HG03432 (cell line): ENCODE measurements around the gene CLEC2L.

ENCODE experiments used
- ATAC-seq: cut with Tn5 transposase; IDR thresholded peaks from one replicate; pipeline ENCODE4 v1.9.1; 2021; ENCODE audit warnings: mild to moderate bottlenecking, moderate library complexity; ENCODE audit not compliant: unreplicated experiment

Gene CLEC2L

DNA sequence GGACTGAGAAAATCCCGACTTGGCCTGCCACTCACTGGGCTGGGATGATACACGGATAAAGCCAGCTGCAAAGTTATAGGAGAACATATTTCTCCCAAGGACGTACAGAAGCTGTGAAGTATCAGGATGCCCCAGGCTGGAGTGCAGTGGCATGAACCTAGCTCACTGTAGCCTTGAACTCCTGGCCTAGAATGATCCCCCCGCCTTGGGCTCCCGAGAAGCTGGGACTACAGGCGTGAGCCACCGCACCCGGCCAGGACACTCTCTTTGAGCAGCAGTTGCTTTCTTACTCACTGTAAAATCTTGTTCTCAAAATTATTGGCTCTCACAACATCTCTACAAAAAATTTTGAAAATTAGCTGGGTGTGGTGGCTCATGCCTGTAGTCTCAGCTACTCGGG lies 50.4 kb downstream of the CLEC2L start:
- no peak for ATAC-seq

DNA sequence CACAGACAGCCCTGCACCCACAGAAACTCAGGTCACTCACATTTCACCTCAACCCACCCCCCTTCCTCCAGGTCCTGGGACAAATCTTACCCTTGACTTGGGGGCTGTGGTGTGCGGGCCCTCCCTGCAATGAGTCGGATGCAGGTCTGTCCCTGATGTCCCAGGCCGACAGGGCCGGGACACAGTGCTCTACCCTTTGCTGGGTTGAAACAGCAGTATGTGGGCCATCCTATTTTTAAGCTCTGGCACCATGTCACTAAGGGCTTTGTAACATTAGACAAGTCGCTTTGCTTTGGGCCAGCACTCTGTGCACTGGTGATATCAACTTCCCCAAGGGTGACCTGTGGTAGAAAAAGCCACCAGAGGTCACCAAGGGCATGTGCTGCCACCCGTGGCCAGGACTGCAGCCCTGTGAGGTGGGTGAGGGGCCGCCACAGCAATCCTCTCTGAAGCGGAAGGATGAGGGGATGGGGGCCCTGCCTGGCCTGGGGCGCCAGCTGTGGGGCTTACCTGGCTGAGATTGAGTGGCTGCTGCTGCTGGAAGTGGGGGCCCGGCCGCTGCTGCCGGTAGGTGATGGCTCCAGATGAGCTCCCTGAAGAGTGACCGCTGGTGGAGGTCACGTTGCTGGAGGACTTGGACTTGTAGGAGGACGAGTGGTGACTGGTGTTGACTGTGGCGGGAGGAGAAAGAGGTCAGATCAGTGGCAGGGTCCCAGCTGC lies 51.3 kb downstream of the CLEC2L start:
- ATAC-seq, result no peak

DNA sequence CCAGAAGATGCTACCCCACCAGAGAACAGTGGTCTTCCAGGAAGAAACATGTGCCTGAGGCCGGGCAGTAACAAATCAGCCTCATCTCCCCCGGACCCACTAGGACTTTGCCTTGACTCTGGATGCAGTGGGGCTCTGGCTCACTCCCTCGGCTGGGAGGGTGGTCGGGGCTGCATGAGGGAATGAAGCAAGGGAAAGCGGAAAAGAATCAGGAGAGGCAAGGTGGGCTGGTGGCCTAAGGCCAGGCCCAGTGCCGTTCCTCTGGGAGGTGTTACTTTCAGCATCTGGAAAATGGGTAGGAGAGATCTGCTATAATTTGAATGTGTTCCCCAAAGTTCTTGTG lies 51.8 kb downstream of the CLEC2L start:
- ATAC-seq, result no peak

DNA sequence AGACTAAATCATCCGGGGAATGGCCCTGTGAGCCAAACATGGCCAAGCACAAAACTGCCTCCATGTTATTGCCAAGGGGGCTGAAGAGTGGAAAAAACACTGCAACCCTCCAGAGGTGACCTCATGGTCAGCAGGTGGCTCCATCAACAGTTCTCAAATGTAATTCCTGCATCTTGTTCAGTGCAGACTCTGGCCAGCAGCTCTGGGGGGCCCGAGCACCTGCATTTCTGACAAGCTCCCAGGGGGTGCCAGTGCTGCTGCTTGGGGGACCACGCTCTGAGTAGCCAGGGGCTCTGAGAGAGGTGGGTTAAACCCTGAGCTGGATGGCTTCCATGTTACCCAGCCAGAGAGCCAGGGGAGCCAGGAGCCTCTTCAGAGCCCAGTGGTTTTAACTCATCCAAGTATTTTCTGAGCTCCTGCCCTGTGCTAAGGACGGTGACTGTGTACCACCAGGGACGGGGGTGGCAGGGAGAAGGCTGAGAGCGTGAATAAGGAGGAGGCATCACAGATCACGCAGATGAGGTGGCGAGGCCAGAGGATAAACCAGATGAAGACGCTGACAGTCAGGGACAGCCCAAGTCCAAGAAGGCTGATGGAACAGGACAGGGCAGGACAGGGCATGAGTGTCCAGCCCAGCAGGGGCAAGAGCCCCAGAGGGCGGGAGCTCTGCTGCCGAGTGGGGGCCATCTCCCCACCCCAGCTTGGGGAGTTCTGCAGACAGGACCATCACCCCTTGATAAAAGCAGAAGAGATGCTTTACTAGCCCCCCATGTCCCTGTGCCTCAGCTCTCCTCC lies 52.9 kb downstream of the CLEC2L start:
- ATAC-seq, result no peak

DNA sequence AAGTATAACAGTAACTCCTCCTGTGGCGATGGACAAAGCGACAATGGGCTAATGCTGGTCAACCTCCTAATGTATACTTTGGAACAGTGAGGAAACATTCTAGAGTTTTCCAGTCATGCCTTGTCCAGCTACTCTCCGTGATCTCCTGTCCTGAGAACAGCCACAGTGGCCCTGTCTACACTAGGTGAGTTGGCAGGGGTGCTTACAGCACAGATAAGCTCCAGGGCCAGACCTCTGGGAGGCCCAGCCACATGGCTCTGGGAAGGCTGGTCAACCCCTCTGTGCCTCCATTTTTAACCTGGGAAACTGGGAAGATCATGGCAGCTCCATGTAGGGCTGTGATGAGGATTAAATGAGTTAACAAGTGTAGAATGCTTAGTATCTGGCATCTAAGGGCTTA lies 57.0 kb downstream of the CLEC2L start:
- no peak for ATAC-seq

DNA sequence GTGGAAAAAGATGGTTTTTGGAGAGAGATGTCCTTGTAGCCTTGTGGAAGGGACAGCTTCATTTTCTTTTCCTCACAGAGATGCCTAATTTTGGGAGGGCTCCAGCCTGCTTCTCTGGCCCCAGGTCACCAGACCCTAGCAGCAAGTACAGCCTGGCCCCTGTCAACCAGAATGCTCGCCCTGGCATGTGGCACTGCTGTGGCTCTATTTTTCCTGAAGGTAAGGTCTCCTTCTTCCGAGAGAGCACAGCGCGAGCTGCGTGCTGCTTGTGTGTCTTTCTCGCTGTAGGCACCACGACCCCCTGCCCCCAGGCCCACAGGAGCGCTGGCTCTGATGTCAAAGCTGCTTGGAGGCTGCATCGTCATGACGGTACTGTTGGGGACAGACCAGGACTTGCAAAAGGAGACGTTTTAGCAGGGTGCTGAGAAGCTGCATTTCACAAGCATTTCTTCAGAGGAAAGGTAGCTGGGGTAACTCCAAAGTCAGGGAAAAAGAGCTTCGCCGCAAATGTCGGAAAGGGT lies 58.7 kb downstream of the CLEC2L start:
- no peak for ATAC-seq

DNA sequence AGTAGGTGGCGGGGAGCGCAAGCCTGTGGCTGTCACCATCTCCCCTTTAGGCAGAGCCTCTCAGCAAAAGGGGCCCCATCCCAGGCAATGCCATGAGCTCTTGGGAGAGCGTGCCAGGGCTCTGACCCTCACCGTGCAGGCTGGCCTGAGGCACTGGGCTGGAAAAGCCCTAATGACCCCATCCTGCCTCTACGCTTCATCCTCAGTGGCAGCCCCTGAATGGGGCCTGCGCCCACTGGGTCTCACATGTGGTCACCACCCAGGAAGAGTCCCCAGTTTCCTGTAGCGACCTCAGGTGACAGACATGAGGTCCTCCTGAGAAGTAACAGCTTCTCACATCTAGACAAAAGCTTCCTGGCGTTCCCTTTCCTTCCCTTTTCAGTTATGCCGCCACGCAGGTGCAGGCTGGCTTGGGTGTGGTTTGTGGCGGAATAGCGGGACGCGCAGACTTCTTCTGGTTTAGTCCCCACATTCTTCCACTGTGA lies 59.2 kb downstream of the CLEC2L start:
- ATAC-seq, result no peak

DNA sequence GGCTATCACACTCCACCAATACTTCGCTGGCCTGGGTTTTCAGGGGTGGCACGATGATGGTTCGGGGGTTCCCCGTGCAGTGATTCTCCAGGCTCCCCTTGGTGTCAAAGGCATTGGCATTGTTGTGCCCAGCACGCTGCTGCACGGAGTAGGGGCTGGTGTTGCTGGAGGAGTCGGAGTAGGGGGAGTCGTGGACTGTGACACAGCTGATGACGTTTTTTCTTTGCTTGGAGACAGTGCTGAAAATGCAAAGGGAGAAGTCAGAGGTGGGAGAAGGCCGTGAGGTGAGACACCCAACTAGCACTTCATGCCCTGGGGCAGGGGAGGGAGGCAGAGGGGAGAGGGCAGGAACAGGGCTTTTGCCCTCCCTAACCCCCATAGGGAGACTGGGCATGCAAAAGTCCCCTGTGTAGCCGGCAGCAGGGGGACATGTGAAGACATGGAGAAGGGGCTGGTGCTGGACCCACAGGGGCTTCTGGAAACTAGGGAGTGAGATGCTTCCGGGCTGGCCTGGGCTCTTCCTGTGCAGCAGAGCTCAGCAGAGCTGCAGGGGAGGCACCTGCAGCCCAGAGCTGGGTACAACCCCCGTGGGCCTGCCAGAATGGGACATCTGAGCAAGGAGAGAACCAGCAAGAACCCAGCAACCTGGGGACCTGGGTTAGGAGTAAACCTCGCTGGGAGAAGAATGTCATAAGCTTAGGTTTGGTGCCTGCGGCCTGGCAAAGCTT lies 60.5 kb downstream of the CLEC2L start:
- no peak for ATAC-seq

DNA sequence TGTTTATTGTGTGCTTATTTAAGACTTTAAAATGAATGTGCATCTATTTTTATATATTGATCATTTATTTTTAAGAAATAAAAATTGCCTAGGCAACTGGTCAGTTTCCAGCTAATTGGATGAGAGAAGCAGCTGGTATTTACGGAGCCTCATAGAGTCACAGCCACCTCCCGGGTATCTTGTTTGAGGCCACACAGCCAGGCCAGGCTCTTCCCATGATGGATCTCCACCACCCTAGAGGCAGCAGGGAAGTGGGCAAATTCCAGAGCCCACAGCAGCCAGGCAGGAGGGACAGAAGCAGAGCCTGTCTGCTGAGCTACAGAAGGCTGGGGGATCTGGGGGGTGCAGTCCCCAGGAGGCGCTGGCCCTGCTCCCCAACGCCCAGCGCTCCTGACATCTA lies 61.6 kb downstream of the CLEC2L start:
- ATAC-seq, result no peak

DNA sequence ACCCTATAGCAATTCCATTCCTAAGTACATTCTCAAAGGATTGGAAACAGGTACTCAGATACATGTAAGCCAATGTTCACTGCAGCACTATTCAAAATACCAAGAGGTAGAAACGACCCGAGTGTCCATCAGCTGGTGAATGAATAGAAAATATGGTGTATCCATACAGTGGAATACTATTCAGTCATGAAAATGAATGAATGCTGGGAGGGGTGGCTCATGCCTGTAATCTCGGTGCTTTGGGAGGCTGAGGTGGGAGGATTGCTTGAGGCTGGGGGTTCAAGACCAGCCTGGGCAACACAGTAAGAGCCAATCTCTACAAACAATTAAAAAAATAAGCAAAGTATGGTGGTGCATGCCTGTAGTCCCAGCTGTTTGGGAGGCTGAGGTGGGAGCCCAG lies 62.8 kb downstream of the CLEC2L start:
- ATAC-seq, result no peak

DNA sequence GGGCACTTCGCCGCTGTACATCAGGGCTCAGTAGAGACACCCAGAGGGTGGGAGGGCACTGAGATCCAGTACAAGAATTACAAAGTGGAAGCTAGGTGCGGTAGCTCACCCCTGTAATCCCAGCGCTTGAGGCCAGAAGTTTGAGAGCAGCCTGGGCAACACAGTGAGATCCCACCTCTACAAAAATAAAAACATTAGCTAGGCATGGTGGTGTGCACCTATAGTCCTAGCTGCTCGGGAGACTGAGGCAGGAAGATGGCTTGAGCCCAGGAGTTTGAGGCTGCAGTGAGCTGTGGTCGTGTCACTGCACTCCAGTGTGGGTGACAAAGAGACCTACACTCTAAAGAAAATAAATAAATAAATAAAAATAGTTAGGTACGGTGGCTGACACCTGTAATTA lies 64.0 kb downstream of the CLEC2L start:
- no peak for ATAC-seq

DNA sequence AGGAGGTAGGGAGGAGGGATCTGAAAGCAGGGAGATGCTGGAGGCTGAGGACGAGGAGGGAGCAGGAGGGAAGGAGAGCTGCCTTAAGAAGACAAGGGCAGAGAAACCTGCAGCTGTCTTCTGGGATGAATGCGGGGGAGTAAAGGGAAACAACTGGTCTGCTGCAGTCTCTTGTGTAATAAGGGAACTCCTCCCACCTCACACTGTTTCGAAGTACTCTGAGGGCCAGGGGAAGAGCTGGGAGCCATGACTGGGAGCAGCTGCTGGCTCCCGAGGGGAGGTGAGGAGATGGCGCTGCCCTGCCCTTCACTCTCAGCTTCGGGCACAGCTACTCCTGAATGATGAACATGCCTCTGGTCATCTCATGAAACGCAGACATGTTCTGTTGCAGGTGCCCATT lies 65.1 kb downstream of the CLEC2L start:
- ATAC-seq, result no peak

DNA sequence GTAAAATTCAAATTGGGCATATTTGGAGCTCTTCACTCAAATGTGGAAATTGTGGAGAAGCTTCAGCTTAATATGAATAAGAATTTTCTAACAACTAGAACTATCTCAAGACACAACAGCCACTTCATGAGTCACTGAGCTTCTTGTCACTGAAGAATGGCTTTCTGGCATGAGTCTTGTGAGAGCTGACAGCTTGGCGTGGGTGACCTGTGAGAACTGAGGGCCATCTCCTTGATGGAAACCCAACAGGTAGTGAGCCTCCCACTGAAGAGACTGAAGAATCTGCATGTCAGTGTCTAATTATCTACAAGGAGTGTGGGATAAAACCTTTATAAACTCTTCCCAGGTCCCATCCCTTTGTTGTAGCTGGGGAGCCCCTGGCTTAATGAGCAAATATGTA lies 66.0 kb downstream of the CLEC2L start:
- ATAC-seq, result no peak

DNA sequence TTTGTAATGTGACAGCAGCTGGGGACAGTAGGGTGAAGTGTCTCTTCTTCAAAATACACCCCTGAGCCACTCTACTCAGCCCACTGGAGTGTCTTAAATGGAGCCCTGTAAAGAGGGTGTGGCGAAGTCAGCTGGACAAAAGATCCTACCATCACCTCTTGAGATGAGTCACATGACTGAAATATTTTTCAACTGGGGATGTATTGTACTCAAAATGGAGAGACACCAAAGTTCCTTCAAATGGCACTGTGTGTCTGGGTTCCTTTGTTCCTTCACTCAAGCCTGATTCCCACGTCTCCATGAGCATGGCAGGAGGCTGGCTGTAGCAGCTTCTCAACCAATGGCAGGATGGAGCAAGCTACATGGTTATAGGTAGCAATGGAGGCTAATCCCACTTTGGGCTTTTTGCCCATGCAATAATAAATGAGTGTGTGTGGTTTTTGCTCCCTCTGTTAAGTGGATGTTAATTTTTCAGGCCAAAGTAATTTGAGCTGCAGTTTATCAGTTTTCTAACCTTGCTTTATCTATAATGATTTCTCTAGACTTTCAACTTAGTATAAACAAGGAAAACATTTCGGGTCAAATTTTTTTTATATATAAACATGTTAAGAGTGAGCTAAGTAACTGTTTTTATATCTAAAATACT lies 68.2 kb downstream of the CLEC2L start:
- no peak for ATAC-seq

DNA sequence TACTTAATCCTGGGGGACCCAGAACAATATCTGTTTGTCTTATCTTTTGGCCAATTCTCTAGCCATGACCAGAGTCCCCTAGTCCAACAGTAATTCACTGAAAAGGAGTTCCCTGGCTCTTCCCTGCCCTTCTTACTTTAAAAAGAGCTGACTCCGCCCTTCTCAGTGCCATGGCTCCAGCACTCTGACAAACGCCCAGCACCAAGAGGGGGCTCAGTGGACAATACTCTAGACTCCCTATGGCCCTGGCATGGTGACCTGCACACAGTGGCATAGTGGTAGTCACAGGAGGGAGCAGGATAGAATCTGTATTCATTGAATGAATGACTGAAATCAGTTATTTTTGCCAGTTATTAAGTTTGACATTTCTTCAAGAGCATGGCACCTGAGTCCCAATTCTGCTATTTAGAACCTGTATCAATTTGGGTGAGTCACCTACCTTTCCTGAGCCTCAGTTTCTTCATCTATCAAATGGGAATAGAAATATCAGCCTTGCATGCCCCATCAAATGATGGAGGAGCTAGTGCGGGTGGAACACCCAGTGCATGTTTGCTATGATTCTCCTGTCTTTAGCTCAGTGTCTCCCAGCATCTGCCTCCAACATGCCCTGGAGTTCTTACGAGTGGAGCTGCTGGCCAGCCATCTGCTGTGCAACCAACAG lies 69.4 kb downstream of the CLEC2L start:
- no peak for ATAC-seq

DNA sequence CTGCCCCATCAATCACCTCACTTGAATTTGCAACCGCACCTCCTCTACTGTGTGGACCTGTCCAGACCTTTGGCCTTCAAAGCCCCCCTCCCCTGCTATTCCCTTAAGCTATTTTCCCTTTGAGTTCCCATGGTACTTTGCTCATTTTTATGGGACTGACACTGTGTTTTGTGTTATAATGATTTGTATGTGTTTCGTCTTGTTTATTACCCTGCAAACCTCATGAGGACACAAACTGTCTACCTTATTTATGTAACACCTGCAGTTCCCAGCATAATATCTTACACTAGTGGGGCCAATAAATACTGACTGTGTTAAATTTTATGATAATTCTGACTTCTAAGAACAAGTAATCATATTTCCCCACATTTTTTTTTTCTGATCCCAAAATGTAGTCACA lies 70.6 kb downstream of the CLEC2L start:
- ATAC-seq, result no peak
